Measurements from ENCODE around the gene DACT2.

- no peak for TF ChIP-seq NFYB (CRISPR knock-in tag; conservative IDR thresholded peaks at IDR 0.05; ENCODE audit: low read depth)
- TF ChIP-seq ATF2 (CRISPR knock-in tag; IDR thresholded peaks at IDR 0.05; ENCODE audit: borderline replicate concordance, low read depth) = no peak
- TF ChIP-seq ZNF317 (CRISPR knock-in tag; IDR thresholded peaks at IDR 0.05; ENCODE audit: borderline replicate concordance, low read depth) = no peak
Measured at GRCh38 chr6:168330403-168330802, 10.8 kb upstream of the DACT2 start.
